Stimulated activated CD4-positive, alpha-beta T cell treated with anti-CD3 and anti-CD28 coated beads, Interleukin-15, amount 100 ng/mL, for 1 hour (primary cell): ENCODE measurements around the gene KCTD1.

Experiments
- DNase-seq, 2 donors: peaks; one replicate each; pipeline ENCODE4 v3.0.0-alpha.2; 2020; ENCODE audit warnings: low read depth in 1 of 2, low spot score in 1 of 2

The KCTD1 gene

DNA sequence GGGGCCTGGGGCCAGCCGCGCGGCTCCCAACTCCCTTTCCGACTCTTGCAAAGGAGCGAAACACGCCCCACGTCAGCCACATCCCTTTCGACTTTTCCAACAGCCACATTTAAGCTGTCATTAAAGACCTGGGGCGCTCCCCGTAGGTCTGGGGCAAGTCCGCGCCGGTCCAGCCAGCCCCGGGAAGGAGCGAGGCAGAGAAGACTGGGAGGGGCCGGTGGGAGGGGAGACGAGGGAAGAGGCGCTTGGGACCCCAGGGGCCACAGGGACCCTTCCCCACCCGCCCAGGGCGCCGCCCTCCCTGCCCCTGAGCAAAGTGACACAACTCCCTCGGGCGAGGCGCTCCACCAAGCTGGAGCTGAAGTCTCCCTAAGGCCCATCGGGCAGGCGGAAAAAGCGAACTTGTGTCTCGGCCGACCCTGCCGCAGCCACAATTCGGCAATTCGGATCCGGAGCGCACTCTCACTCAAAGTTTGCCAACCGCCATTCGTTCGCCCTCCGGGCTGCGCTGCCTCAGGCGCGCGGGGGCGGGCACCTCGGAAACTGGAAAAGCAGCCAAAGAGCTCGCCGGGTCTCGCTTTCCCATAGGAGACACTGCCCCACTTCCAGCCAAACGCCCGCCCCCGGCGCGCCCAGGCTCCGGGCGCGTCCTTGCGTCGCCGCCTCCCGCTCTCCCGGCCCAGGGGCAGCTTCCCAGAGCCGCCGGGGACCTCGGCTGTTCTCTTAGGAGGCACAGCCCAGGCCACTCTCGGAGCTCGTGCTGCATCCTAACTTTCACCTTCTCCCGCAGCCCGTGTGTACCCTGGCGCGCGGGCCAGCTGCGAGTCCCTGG, 1.1 kb upstream of the KCTD1 start:
- no peak for DNase-seq

DNA sequence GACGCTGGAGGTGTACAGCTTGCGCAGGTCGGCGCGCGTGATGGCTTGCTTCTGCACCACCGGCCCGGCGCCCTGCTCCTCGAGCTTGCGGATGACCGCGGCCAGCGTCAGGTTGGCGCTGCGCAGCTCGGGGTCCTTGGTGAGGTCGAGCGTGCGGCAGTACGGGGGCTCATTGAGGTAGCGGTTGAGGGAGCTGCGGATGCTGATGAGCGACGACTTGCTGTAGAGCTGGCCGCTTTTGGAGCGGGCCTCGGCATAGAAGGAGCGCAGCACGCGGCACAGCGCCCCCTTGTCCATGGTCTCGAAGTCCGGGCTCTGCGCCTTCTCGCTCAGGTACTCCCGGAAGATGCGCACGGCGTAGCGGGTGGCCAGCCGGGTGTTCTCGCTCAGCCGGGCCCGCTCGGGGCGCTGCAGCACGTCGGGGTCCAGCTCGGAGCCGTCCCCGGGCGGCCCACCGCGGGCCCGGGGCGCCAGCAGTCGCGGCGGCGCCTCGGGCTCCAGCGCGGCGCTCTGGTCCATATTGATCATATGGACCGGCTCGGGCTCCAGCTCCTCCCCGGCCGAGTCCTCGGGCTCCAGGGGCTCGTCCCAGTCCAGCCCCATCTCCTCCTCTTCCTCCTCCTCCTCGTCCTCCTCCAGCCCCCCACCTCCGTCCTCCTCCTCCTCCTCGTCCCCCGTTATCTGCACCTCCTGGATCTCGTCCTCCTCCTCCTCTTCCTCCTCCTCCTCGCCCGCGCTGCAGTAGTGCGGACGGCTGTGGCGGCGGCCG, 523 bp downstream of the KCTD1 start:
- DNase-seq = peak in 1 of 2 donors; percentile 30

DNA sequence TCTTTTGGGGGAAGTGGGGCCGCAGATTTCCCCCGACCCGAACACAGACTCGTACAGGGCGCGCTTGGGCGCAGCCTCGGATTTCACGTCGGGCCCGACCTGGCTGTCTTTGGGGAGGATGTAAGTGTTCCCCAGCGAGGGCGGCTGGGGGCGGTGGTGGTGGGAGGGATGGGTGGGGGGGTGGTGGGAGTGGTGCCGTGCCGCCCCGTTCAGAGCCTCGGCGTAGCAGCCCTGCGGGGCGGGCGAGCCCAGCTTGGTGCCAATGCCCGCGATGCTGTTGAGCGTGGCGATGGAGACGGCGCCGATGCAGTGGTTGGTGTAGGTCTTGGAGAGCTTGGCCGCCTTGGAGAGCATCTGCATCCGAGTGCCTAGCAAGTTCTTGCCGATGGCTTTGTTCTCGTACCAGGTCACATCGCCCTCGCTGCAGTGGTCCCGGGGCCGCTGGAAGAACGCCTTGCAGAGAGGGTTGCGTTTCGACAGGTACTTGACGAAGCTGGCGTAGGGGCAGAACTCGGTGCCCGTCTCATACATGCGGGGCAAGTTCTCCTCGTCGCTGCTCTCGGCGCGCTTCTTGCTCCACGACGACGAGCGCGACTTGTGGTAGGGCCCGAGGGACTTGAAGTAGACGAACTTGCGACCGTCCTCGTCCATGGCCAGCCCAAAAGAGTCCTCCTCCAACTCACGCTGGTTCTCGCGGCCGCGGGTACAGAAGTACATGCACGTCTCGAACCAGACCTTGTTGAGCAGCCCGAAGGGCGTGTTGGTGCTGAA, 1.3 kb downstream of the KCTD1 start:
- no peak for DNase-seq

DNA sequence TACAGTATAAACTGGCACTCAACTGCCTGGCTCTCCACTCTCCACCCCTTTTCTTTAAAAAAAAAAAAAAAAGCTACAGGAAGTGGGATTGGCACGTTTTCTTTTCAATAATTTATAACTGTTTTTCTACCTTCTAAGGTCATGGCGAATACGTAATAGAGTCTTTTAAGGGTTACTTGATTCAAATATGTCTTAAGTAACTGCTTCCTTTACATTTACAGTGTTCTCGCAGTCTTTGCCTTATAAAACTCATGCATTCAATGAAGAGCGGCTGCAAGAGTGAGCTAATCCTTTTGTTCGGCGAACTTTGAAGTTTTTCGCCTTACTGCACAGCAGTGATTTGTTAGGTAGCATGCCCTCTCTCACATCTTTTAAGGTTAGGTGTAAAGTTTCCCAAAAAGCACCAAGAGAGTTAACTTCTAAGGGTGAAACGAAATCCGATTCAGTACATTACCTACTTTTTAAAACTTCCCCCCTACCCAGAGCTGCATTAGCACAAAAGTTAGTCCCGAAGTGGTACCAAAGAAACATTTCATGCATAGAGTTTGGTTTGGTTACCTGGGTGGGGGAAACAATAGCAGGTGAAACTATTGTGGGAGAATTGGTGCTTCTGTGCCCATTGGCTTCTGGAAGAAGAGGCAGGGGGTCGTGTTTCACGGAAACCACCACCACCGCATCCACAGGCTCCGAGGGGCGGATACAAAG, 2.0 kb downstream of the KCTD1 start:
- DNase-seq = no peak

DNA sequence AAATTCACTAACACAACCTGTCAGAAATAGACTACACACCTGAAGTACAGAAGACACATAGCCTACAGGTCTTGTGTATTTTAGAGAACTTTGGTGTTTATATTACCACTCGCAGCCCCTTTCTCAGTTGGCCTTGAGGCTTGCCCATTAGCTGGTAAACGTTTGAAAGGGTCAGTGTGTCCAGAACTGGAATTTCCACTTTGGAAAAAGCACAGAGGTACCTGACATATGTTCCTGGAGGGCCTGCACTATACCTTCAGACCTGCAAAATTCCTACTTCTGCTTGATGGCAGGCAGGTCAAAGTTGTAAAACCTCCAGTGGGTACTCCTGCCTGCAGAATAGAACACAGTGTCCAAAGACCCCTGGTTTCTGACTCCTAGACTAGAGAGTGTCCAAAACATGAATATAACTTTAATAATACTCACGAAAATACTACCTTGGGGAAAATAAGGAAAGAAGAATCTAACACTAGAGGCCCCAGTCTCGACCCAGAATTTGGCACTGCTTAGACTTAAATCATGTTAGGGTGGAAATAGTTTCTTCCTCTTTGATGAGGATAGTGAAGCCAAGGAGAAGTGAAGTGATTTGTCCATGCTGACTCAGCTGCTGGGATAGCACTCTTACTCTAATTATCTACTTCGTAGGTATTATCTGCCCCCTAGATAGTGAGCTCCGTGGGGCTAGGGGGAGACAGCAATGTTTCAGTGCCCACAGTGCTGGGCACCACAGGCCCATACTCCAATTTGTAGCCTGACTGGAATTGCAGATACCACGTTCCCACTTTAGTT, 2.8 kb downstream of the KCTD1 start:
- no peak for DNase-seq

DNA sequence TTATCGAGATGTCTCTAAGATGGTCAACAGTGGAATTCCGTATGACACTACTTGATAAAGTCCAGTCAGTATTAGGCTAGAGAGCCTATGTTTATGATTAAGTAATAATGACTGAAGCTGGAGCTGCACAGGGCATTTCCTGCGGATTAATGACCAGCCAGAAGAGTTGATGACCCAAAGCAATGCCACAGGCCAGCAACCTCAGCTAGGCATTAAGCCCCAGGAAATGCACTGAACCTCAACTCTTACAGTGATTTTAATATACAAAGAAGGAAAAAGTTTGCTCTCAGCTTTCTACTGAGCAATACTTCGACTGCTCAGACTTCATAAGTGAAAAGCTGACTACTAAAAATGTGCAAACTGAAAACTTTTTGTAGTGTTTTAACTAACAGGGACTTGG, 3.9 kb downstream of the KCTD1 start:
- no peak for DNase-seq

DNA sequence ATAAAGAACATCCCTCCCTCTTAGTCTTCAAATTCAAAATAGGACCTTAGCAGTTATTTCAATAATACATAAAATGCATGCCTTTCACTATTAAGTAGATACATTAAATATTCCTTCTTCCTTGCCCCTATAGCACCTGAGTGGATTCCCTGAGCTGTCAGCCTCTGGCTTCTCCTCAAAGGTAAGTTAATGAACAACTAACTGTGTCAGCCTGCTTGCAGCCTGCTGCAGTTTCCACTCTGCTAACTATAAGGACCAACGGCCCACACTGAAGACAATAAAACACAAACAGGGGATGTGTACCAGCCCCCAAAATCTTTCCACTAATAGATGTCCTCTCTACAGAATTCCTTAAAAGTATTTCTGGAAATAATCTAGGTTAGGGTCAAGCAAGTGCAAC, 5.0 kb downstream of the KCTD1 start:
- no peak for DNase-seq

DNA sequence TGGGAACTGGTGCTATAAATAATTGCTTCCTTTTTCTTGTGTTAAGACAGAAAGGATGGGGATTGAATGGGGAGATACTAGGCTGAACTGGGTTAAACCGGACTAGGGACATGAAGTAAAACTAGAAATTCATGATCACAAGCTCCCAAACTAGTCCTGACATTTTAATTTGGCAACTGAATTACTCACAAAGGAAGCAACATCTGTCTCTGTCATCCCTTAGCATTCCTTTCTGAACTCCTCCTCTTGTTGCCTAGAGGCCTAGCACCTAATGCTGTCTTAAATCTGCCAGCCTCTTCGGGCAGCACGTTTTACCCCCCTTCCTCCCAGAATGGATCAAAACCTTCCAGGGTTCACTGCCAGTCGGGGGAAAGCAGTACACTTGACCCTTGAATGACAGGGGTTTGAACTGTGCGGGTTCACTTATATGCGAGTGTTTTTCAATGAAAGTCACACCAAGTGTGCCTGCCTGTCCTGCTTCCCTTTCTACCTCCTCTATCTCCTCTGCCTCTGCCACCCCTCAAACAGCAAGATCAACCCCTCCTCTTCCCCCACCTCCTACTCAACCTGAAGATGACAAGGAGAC, 8.2 kb downstream of the KCTD1 start:
- no peak for DNase-seq

DNA sequence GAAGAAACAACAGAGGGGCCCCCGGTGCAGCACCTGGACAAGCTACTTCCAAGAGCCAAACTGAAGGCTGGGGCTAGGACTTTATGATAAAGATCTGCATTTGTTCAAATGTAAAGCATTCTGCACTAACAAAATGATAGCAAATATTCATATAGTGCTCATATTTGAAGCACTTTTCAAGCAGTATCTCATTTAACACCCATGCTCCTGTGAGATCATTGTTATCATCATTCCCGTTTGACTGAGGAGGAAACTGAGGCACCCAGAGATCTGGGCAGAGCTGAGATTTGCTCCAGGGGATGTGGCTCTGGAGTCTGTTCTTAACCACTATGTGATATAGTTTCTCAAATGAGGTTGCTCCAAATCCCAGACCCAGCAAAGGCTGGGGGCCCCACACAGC, 9.8 kb downstream of the KCTD1 start:
- DNase-seq = no peak

DNA sequence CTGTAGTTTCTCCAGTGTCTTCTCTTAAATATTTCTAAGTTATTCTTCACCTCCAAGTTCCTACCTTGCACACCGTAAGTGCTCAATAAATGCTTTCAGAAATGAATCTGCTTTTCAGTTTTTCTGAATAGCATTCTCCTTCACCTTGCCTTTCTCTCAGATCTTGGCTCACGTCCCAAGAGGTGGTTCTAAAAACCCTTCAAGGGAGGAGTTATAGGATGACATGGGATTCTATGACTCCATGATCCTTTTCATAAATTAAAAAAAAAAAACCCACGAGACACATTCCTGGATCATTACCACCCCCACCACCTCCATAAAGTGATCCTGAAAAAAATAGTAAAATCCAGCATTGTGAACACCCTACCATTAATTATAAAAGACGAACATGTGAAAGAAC, 11.7 kb downstream of the KCTD1 start:
- DNase-seq = no peak

DNA sequence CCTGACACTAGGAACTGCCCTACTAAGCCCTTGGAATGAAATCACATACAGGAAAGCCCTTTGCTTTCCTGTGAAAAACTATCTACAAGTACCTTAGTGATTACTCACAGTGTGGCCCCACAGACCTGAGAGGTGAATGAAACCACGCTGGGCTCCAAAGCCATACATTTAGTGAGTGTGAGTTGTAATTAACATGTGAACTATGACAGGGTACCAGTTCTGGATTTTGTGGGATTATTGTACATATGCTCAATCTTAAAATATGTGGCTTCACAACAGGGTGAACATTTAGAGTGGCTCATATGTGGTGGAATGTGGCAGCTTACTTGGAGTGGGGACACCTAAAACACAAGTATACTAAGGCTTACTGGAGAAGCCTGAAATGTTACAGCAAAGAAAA, 12.3 kb downstream of the KCTD1 start:
- no peak for DNase-seq

DNA sequence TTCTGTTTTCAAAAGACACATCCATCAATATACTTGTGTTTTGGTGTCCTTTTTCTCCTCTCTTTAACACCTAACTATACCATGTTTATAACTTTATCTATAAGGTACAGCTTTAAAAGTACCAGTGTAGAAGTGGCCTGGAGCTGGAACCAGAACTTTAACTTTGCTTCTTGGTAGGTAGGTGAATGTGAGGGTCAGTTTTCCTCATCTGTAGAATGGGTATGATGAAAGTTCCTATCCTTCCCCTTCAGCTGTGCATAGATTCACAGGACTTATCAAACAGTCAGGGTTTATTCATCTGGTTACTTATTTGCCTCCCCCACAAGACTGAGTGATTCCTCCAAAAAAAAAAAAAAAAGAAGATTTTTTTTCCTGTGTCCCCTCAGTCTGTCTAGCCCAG, 12.7 kb downstream of the KCTD1 start:
- no peak for DNase-seq

DNA sequence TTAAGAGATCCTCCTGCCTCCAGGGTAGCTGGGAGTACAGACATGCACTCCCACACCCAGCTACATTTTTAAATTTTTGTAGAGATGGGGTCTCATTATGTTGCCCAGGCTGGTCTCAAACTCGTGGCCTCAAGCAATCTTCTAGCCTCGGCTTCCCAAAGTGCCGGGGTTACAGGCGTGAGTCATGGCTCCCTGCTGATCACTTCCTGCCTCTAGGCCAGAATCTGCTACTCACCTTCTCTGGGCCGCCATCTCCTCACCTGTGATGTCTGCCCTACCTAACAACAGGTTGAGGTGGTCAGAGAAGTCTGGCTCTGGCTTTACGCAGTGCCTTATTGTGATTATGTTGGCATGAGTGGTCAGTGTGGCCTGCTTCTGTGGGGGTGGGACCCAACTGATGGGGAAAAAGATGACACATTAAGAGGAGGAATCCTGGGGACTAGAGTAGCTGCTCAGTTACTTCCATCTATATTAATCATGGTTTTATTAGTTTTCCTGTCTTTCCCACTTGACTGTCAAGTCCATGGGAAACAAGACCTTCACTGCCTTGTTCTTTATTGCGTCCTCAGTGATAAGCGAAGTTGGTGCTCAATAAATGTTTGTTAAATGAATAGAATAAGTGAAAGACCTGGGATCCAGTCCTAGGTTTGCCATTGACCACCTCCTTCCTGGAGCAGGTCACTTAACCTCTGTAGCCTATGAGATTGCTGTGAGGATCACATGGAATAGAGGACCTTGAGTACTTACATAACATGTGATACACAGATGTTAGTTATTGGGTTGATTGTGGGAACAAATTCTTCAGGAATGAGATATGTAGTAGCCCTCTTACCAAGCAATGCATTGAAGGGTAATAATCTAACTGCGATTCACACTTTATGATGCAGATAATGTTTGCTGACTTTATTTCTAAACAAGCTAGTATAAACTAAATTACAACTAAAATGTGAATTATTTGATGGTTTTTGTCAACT, 15.7 kb downstream of the KCTD1 start:
- DNase-seq = no peak

DNA sequence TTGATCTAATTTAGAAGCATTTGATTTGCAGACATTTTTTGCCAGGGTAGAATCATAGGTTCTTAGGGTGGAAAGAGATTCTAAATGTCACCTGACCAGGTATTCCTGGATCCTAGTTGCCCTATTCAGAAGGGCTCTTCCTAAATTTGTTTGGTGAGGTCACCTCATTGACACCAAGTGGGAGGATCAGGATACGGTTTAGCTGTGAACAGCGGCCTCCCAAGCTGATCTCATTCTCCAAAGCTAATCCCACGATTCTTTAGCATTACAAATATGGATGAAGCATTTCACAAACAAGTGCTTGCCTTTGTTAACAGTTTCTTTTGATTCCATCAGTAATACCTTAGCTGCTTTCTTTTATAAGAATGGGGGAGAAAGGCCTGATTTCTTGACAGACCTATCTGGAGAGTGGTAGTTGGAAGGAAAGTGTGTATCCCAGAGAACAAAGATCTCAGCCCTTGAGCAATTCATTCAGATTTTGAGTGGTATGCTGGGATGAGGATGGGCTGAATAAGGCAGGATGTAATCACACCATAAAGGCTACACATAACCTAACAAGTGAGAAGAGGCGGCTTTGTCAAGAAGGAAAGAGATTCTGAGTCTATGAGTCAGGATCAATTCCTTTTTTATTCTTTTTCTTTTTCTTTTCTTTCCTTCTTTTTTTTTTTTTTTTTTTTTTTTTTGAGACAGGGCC, 16.6 kb downstream of the KCTD1 start:
- no peak for DNase-seq

DNA sequence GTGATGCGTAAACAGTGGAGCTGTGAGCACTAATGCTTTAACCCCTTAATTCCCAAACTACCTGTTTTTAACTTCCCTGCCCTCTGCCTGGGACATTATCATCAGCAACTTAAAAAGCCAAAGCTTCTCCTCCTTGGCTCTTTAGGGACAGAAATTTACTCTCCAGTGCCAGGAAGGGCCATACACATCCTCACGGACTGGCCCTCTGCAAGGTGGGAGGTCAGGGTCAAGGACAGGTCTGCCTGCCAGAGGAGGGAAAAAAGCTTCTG, 21.5 kb downstream of the KCTD1 start:
- DNase-seq = no peak

DNA sequence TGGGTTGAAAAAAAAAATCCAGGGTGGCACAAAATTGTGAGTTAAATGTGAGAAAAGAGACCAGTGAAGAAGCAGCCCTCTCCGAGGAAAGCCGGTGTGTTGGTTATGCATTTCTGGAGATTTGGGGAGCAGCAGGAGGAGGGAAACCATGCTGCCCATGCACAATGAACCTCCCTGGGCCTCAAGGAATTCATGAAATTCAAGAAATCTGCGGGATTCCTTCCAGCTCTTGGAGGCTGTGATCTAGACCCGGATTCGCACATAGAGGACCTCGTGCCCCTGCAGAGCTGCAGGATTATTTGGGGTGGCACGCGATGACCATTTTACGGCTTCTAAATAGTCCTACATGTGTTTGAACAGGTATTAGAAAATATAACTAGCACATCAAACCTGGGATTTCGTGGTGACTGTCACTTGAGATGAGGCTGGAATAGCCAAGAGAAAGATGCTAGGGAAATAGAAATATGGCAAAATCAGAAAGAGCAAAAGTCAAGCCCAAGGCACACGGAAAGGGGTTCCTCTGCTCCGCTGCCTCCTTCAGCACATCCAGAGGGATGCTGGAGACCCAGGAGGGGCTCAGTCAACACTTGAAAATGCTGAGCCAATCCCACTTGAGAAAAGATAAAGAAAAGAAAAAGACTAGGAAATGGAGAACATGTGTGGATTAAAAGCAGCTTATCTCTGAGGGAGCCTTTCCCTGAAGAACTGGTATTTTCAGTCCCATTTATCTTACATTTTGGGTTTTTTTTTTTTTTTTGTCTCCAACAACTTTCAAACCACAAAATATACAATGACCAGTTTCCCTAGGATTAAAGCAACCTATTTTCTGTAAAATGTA, 22.0 kb downstream of the KCTD1 start:
- no peak for DNase-seq

DNA sequence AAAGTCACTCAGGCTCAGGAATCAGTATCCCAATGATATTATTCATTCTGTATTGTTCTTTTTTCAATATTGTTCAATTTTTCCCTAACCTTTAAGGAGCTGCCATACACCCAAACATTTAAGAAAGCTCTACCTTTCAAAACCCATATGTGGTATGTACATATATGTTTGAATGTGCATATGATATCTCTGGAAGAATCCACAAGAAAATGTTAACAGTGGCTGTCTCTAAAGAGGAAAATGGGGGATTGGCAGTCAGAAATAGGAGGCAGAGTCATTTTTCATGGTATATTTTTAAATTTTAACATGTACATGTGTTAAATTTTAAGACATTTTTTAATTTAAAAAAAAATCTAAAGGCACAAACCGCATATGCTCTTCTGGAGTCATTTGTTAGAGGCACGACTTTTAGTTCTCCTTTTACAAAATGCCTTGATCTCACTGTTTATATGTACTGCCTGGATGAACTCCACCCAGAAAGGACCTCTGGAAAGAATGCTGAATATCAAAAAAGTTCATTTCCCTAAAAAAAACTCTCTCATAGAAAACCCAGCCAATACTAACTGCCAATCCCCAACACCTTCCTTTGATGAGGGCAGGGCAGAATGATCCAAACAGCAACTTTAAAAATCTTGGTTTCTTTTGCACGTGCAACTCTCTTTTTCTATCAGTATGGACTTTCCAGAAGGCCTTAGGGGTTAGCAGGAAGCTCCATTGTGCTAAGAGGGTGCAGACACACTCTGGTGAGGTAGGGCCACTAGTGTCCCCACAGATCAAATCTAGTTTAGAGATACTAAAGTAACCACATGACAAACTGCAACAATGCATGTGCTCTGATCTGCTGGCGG, 23.6 kb downstream of the KCTD1 start:
- DNase-seq = no peak
